NCI-H345 (cell line): ENCODE data around the gene WWTR1.

Experiments
- DNase-seq: peaks from one replicate; lab custom pipeline; 2025; lab: John Stamatoyannopoulos, UW

Gene WWTR1

GRCh38 chr3:149657926-149658743 lies at the start of gene WWTR1:
Gene WWTR1 (minus strand): TSS chr3:149658025. CDS start chr3:149657306, 719 bp downstream.
- peak; percentile 26 for DNase-seq

GRCh38 chr3:149706905-149707304 lies 49.1 kb upstream of the WWTR1 start:
- no peak for DNase-seq

GRCh38 chr3:149705416-149705815 lies 47.6 kb upstream of the WWTR1 start:
- no peak for DNase-seq

- DNase-seq: no peak
Observed at GRCh38 chr3:149703466-149703865, 45.6 kb upstream of the WWTR1 start.

- DNase-seq: no peak
Observed at GRCh38 chr3:149702691-149703441, 45.0 kb upstream of the WWTR1 start.

- DNase-seq: no peak
Observed at GRCh38 chr3:149701977-149702350, 44.1 kb upstream of the WWTR1 start.

- DNase-seq: no peak
Observed at GRCh38 chr3:149701206-149701976, 43.6 kb upstream of the WWTR1 start.

GRCh38 chr3:149688122-149688757 lies 30.4 kb upstream of the WWTR1 start:
- DNase-seq: no peak

- no peak for DNase-seq
Observed at GRCh38 chr3:149686996-149687395, 29.2 kb upstream of the WWTR1 start.

GRCh38 chr3:149678351-149678950 lies 20.6 kb upstream of the WWTR1 start:
- DNase-seq: no peak

GRCh38 chr3:149673393-149673792 lies 15.6 kb upstream of the WWTR1 start:
- no peak for DNase-seq

GRCh38 chr3:149670742-149671492 lies 13.1 kb upstream of the WWTR1 start:
- no peak for DNase-seq

GRCh38 chr3:149667576-149667975 lies 9.8 kb upstream of the WWTR1 start:
- no peak for DNase-seq

GRCh38 chr3:149663966-149664365 lies 6.1 kb upstream of the WWTR1 start:
- no peak for DNase-seq

- no peak for DNase-seq
Observed at GRCh38 chr3:149662240-149662887, 4.5 kb upstream of the WWTR1 start.

- no peak for DNase-seq
Observed at GRCh38 chr3:149660462-149660861, 2.6 kb upstream of the WWTR1 start.

- DNase-seq: no peak
Observed at GRCh38 chr3:149658744-149659497, 1.1 kb upstream of the WWTR1 start.

- no peak for DNase-seq
Observed at GRCh38 chr3:149657321-149657925, 402 bp downstream of the WWTR1 start.
